Kidney (tissue), 14 donors: ENCODE data around the gene CDCA3. TPM values are rescaled to one million over a fixed set of nuclear protein-coding genes. Genes with fewer than 3 reads are reported as not detected.
"Not testable (repeated sequence)": the region's sequence is repeated elsewhere in the genome, so short reads cannot be mapped to it uniquely, and the experiment has no call there.

ENCODE experiments used
- DNase-seq, 5 donors: peaks; one replicate each; pipeline ENCODE4 v3.0.0-alpha.2; 2013 to 2020
- FAIRE-seq: peaks from 2 replicates; lab custom pipeline; 2012; peaks lifted over from hg19 to GRCh38; lab: Jason Lieb, UNC
- H3K27ac ChIP-seq, 2 donors: one replicate each; pipeline ENCODE4 v1.7.0; 2013; ENCODE audit warnings: low read depth in 2 of 2, low read length in 2 of 2, inconsistent platforms in 1 of 2
- H3K27me3 ChIP-seq: one replicate; pipeline ENCODE4 v1.7.1; 2013; ENCODE audit warnings: low read length, inconsistent platforms; ENCODE audit not compliant: control insufficient read depth, insufficient read depth
- H3K36me3 ChIP-seq, 3 donors: one replicate each; pipeline versions ENCODE4 v1.7.0 to v1.7.1; 2013; ENCODE audit warnings: low read length in 3 of 3, control low read depth in 1 of 3, inconsistent platforms in 1 of 3; ENCODE audit not compliant: insufficient read depth in 3 of 3, control insufficient read depth in 2 of 3
- H3K4me1 ChIP-seq, 3 donors: one replicate each; pipeline versions ENCODE4 v1.7.0 to v1.7.1; 2013; ENCODE audit warnings: low read length in 3 of 3, inconsistent platforms in 1 of 3, low read depth in 1 of 3; ENCODE audit not compliant: control insufficient read depth in 2 of 3, insufficient read depth in 2 of 3
- H3K4me3 ChIP-seq, 3 donors: one replicate each; pipeline versions ENCODE4 v1.7.0 to v1.8.1; 2013; ENCODE audit warnings: low read length in 3 of 3, control low read depth in 1 of 3, inconsistent platforms in 1 of 3
- H3K9ac ChIP-seq, 3 donors: one replicate each; pipeline versions ENCODE4 v1.7.0 to v1.7.1; 2013; ENCODE audit warnings: low read length in 3 of 3, control low read depth in 1 of 3, inconsistent platforms in 1 of 3
- H3K9me3 ChIP-seq, 3 donors: one replicate each; pipeline versions ENCODE4 v1.7.0 to v1.7.1; 2013; ENCODE audit warnings: low read length in 3 of 3, control low read depth in 1 of 3, inconsistent platforms in 1 of 3; ENCODE audit not compliant: control insufficient read depth in 2 of 3, insufficient read depth in 1 of 3
- CTCF ChIP-seq: IDR thresholded peaks from 3 replicates; pipeline ENCODE4 v1.5.1; 2012; ENCODE audit warnings: mild to moderate bottlenecking, moderate library complexity, borderline replicate concordance; ENCODE audit not compliant: insufficient read depth; ENCODE audit errors: extremely low read depth
- intact Hi-C: fragments of 100-400 bp; cut with DNase I; formaldehyde crosslinking; loops from one replicate; pipeline ENCODE4 v1.11.1; 2022
- polyA plus RNA-seq: library from polyadenylated mRNA; stranded (reverse); fragments of 350-450 nt; fragmentation: Illumina TruSeq; extraction: RNeasy Lipid Tissue Mini Kit (QIAGEN cat#74804); gene quantifications from one replicate; pipeline ENCODE4 v1.2.3, GENCODE V29; 2014; ENCODE audit warnings: low read depth, low replicate concordance; ENCODE audit not compliant: insufficient read depth
- total RNA-seq: library from RNA; stranded (reverse); fragmentation: NEBNext Ultra II Directional; extraction: Animal tissue kit (Norgen Biotek cat#: 25700); gene quantifications from one replicate; pipeline ENCODE4 v1.2.1, GENCODE V29; 2021
- donor health status: control.
- donor health status: control.
- donor health status: control.
- donor health status: control.
- donor health status: control.
- donor health status: DM: yes; HTN: yes; CAD: no.
- donor health status: Normal renal cell carcinoma (clear cell type).

Gene CDCA3
- total and polyA plus RNA-seq, 2 donors from 2014 or later: 1.3 to 2.1 TPM

- Histone ChIP-seq H3K9ac (no peak overlapping the region), H3K9me3 (no peaks in the 10 kb centered on the region), H3K4me3 (no peak overlapping the region), H3K36me3 (peaks cover 0 to 8% (median 0%) of the 10 kb centered on the region in 3 donors), H3K4me1 (no peaks in the 10 kb centered on the region), H3K27ac (no peak overlapping the region), H3K27me3 (no peaks in the 10 kb centered on the region)
- FAIRE-seq (no peak), DNase-seq (peak in 1 of 5 donors; percentile 22)
- no peak for TF ChIP-seq CTCF
- intact Hi-C loops: no loop called here
Measured at GRCh38 chr12:6883252-6883651, 32.2 kb upstream of the CDCA3 start.

GRCh38 chr12:6879824-6880223, 28.7 kb upstream of the CDCA3 start:
- FAIRE-seq, intact Hi-C loops, H3K9ac ChIP-seq, H3K4me3 ChIP-seq, H3K9me3 ChIP-seq, H3K4me1 ChIP-seq, H3K27me3 ChIP-seq, H3K27ac ChIP-seq, DNase-seq, H3K36me3 ChIP-seq: not testable (repeated sequence)

- peaks cover 0 to 28% (median 20%) of the 10 kb centered on the region in 3 donors for H3K4me1 ChIP-seq
- H3K27me3 ChIP-seq, H3K9me3 ChIP-seq, intact Hi-C loops, FAIRE-seq: not testable (repeated sequence)
- peak overlapping the region; percentile 89 to 93 for H3K27ac ChIP-seq
- DNase-seq: peak in 1 of 5 donors; percentile 18
- H3K4me3 ChIP-seq: peak overlapping the region; percentile 83 to 93 (median 88)
- peak overlapping the region; percentile 59 to 92 (median 70) for H3K9ac ChIP-seq
- H3K36me3 ChIP-seq: peaks cover 7 to 20% (median 9%) of the 10 kb centered on the region in 3 donors
Measured at GRCh38 chr12:6874015-6874368, 22.9 kb upstream of the CDCA3 start.

GRCh38 chr12:6873094-6874014, 22.3 kb upstream of the CDCA3 start, which contains the start of gene SPSB2:
SPSB2 (minus strand) TSS chr12:6873303; CDS start chr12:6872901, 402 bp downstream.
- intact Hi-C loops: no loop called here
- DNase-seq (peak; percentile 99 to 100 (median 99)), FAIRE-seq (no peak)
- Histone ChIP-seq H3K4me3 (peak within 1 kb of the TSS; percentile 83 to 93 (median 88)), H3K9ac (peak within 1 kb of the TSS; percentile 70 to 94 (median 92)), H3K27ac (peak within 1 kb of the TSS; percentile 89 to 93), H3K27me3 (no peaks in the 10 kb centered on the region), H3K4me1 (peaks cover 0 to 34% (median 23%) of the 10 kb centered on the region in 3 donors), H3K36me3 (peaks cover 7 to 20% (median 9%) of the 10 kb centered on the region in 3 donors), H3K9me3 (no peaks in the 10 kb centered on the region)
- TF ChIP-seq CTCF: no peak
